BLaER1 treated with 17β-estradiol and CSF1 and Interleukin-3, amounts not matched to agents 10 nM and 100 nM (cell line): ENCODE results near the gene TRRAP.

Experiments
- H3K27ac ChIP-seq, 11 experiments: shearing (Covaris generic); formaldehyde crosslinking; 2 replicates each; pipeline ENCODE4 v1.8.1; 2022
- H3K27me3 ChIP-seq, 11 experiments: shearing (Covaris generic); formaldehyde crosslinking; 2 replicates each; pipeline ENCODE4 v1.8.1; 2022
- H3K36me3 ChIP-seq, 11 experiments: shearing (Covaris generic); formaldehyde crosslinking; 2 replicates each; pipeline ENCODE4 v1.8.1; 2022
- H3K4me1 ChIP-seq, 10 experiments: shearing (Covaris generic); formaldehyde crosslinking; 2 replicates each; pipeline ENCODE4 v1.8.1; 2022
- H3K4me2 ChIP-seq, 11 experiments: shearing (Covaris generic); formaldehyde crosslinking; 2 replicates each; pipeline ENCODE4 v1.8.1; 2022
- H3K4me3 ChIP-seq, 10 experiments: shearing (Covaris generic); formaldehyde crosslinking; 2 replicates each; pipeline ENCODE4 v1.8.1; 2022
- H3K9ac ChIP-seq, 11 experiments: shearing (Covaris generic); formaldehyde crosslinking; 2 replicates each; pipeline ENCODE4 v1.8.1; 2022
- H3K9me3 ChIP-seq, 11 experiments: shearing (Covaris generic); formaldehyde crosslinking; replicated peaks in 1 of 11; 2 replicates each; pipeline ENCODE4 v1.8.1; 2022
- H4K20me1 ChIP-seq, 11 experiments: shearing (Covaris generic); formaldehyde crosslinking; 2 replicates each; pipeline ENCODE4 v1.8.1; 2022
- Cebpa-rat ChIP-seq, 11 experiments: shearing (Covaris generic); IDR thresholded peaks; 2 replicates each; pipeline ENCODE4 v1.8.1; 2022

Gene TRRAP

DNA sequence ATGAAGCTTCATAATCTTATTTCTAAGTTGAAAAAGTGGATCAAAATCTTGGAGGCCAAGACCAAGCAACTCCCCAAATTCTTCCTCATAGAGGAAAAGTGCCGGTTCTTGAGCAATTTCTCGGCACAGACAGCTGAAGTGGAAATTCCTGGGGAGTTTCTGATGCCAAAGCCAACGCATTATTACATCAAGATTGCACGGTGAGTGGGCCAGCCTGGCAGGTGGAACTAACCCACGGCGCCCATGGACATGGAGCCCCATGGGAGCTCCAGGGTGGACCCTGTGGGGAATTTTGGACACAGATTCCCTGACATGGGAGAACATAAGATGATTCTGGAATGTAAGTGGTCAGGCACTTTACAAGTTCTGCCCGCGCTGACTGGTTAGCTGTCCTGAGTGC, 125.9 kb downstream of the TRRAP start:
- Histone ChIP-seq H3K9ac (no peak overlapping the region), H3K4me3 (no peak overlapping the region), H3K36me3 (peaks cover 79 to 98% (median 91%) of the 10 kb centered on the region in 11 experiments), H3K4me1 (peaks cover 28 to 45% (median 40%) of the 10 kb centered on the region in 10 experiments), H4K20me1 (peaks cover 0 to 66% (median 19%) of the 10 kb centered on the region in 11 experiments; a peak in 12 of 22 replicates), H3K27me3 (no peaks in the 10 kb centered on the region), H3K9me3 (no peaks in the 10 kb centered on the region), H3K4me2 (peak overlapping the region in 4 of 11 experiments; percentile 62 to 77 (median 66); a peak in 4 of 22 replicates), H3K27ac (peak overlapping the region in 4 of 11 experiments; percentile 67 to 79 (median 74); a peak in 3 of 22 replicates)
- TF ChIP-seq Cebpa-rat (IDR thresholded peaks at IDR 0.05): no peak

DNA sequence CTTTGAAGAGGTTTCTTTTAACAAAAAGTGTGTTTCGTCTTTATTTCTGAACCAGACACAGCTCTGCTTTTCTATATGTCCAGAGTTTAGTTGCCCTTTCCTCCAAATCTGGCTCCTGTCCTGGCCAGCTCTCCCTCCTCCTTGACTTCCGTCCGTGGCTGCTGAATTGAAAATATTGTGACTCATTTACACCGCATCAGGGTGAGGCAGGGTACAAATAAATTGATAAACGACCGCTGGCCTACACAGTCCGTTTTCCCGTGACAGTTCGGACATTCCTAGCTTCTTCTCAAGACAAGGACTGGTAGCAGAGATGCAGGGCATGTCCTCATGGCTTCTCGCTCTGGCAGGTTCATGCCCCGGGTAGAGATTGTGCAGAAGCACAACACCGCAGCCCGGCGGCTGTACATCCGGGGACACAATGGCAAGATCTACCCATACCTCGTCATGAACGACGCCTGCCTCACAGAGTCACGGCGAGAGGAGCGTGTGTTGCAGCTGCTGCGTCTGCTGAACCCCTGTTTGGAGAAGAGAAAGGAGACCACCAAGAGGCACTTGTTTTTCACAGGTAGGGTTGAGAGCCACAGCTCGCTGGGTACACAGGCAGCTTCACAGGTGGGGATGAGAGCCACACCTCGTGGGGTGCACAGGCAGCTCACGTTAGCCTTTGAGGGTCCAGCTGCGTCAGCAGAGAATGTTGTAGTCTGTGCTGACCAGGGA, 126.6 kb downstream of the TRRAP start:
- peaks cover 28 to 45% (median 40%) of the 10 kb centered on the region in 10 experiments for H3K4me1 ChIP-seq
- peak overlapping the region; percentile 40 to 77 (median 58) for H3K4me2 ChIP-seq
- no peaks in the 10 kb centered on the region for H3K9me3 ChIP-seq
- H3K9ac ChIP-seq: peak overlapping the region in 8 of 11 experiments; percentile 3 to 59 (median 13); a peak in 12 of 22 replicates
- peaks cover 0 to 66% (median 19%) of the 10 kb centered on the region in 11 experiments; a peak in 12 of 22 replicates for H4K20me1 ChIP-seq
- no peak for TF ChIP-seq Cebpa-rat (IDR thresholded peaks at IDR 0.05)
- H3K36me3 ChIP-seq: peaks cover 79 to 98% (median 91%) of the 10 kb centered on the region in 11 experiments
- no peak overlapping the region for H3K4me3 ChIP-seq
- H3K27me3 ChIP-seq: no peaks in the 10 kb centered on the region
- H3K27ac ChIP-seq: peak overlapping the region in 5 of 11 experiments; percentile 12 to 33 (median 17); a peak in 5 of 22 replicates

- Histone ChIP-seq H3K36me3 (peaks cover 79 to 98% (median 91%) of the 10 kb centered on the region in 11 experiments), H4K20me1 (peaks cover 0 to 60% (median 19%) of the 10 kb centered on the region in 11 experiments; a peak in 11 of 22 replicates), H3K27me3 (no peaks in the 10 kb centered on the region), H3K4me3 (no peak overlapping the region), H3K9ac (peak overlapping the region in 8 of 11 experiments; percentile 3 to 59 (median 18); a peak in 10 of 22 replicates), H3K9me3 (no peaks in the 10 kb centered on the region), H3K4me2 (peak overlapping the region; percentile 40 to 77 (median 58)), H3K4me1 (peaks cover 28 to 45% (median 40%) of the 10 kb centered on the region in 10 experiments), H3K27ac (peak overlapping the region in 6 of 11 experiments; percentile 4 to 50 (median 30); a peak in 9 of 22 replicates)
- no peak for TF ChIP-seq Cebpa-rat (IDR thresholded peaks at IDR 0.05)
Measured at GRCh38 chr7:99005776-99006175, 127.4 kb downstream of the TRRAP start.

GRCh38 chr7:99006739-99007424, 128.6 kb downstream of the TRRAP start:
- H3K4me3 ChIP-seq: no peak overlapping the region
- H3K36me3 ChIP-seq: peaks cover 80 to 99% (median 92%) of the 10 kb centered on the region in 11 experiments
- H3K4me1 ChIP-seq: peaks cover 28 to 45% (median 40%) of the 10 kb centered on the region in 10 experiments
- H3K9ac ChIP-seq: no peak overlapping the region
- H4K20me1 ChIP-seq: peaks cover 0 to 60% (median 19%) of the 10 kb centered on the region in 11 experiments; a peak in 11 of 22 replicates
- TF ChIP-seq Cebpa-rat (IDR thresholded peaks at IDR 0.05): no peak
- H3K27ac ChIP-seq: no peak overlapping the region
- H3K9me3 ChIP-seq: no peaks in the 10 kb centered on the region
- no peak overlapping the region for H3K4me2 ChIP-seq
- no peaks in the 10 kb centered on the region for H3K27me3 ChIP-seq

GRCh38 chr7:99008181-99008631, 129.9 kb downstream of the TRRAP start:
- Histone ChIP-seq H3K4me2 (no peak overlapping the region), H3K36me3 (peaks cover 86 to 100% (median 95%) of the 10 kb centered on the region in 11 experiments), H3K4me3 (no peak overlapping the region), H3K27ac (no peak overlapping the region), H4K20me1 (peaks cover 0 to 60% (median 19%) of the 10 kb centered on the region in 11 experiments; a peak in 11 of 22 replicates), H3K4me1 (peaks cover 21 to 34% (median 29%) of the 10 kb centered on the region in 10 experiments), H3K9ac (no peak overlapping the region), H3K9me3 (no peaks in the 10 kb centered on the region), H3K27me3 (no peaks in the 10 kb centered on the region)
- TF ChIP-seq Cebpa-rat (IDR thresholded peaks at IDR 0.05): no peak

GRCh38 chr7:99008921-99009530, 130.7 kb downstream of the TRRAP start:
- Histone ChIP-seq H3K27me3 (no peaks in the 10 kb centered on the region), H4K20me1 (peaks cover 0 to 68% (median 20%) of the 10 kb centered on the region in 11 experiments; a peak in 12 of 22 replicates), H3K4me1 (peaks cover 16 to 26% (median 21%) of the 10 kb centered on the region in 10 experiments), H3K9me3 (no peaks in the 10 kb centered on the region), H3K36me3 (peaks cover 92 to 100% (median 97%) of the 10 kb centered on the region in 11 experiments), H3K9ac (no peak overlapping the region), H3K27ac (no peak overlapping the region), H3K4me2 (no peak overlapping the region), H3K4me3 (no peak overlapping the region)
- TF ChIP-seq Cebpa-rat (IDR thresholded peaks at IDR 0.05): no peak

DNA sequence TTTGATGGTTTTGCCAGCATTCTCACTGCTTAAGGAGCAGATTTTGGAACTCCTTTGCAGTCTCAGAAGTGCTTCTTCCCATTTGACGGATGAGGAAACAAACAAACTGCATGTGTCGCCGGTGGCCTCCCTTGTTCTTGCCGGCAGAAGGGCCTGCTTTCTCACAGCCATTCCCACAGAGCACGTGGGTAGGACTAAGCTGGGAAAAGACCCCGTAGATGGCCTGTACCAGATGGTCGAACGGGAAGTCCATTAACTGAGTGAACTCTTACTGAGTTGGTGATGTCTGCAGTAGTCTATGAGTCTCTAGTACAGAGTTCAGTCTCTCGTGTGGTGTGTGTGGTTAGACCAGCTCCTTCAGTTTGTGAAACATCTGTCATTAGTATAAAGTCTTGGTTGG, 131.9 kb downstream of the TRRAP start:
- no peak overlapping the region for H3K27ac ChIP-seq
- H3K27me3 ChIP-seq: no peaks in the 10 kb centered on the region
- TF ChIP-seq Cebpa-rat (IDR thresholded peaks at IDR 0.05): no peak
- no peak overlapping the region for H3K4me2 ChIP-seq
- H3K9ac ChIP-seq: no peak overlapping the region
- H3K4me1 ChIP-seq: peaks cover 10 to 13% (median 13%) of the 10 kb centered on the region in 10 experiments
- H3K9me3 ChIP-seq: no peaks in the 10 kb centered on the region
- peaks cover 0 to 63% (median 17%) of the 10 kb centered on the region in 11 experiments; a peak in 12 of 22 replicates for H4K20me1 ChIP-seq
- H3K36me3 ChIP-seq: peaks cover 92 to 100% (median 97%) of the 10 kb centered on the region in 11 experiments
- no peak overlapping the region for H3K4me3 ChIP-seq

DNA sequence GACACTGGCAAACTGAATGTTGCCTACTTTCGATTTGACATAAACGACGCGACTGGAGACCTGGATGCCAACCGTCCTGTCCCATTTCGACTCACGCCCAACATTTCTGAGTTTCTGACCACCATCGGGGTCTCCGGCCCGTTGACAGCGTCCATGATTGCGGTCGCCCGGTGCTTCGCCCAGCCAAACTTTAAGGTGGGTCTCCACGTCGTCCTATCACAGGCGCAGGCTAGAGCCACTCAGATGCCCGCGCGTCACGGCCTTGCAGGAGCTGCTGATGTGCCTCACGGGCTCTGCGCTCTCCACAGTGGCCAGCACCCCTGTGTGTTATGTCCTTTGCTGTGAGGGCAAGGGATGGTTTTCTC, 133.0 kb downstream of the TRRAP start:
- Histone ChIP-seq H3K36me3 (peaks cover 95 to 100% (median 100%) of the 10 kb centered on the region in 11 experiments), H3K9me3 (peaks cover 0 to 5% (median 0%) of the 10 kb centered on the region in 11 experiments; a peak in 1 of 22 replicates), H3K4me1 (peaks cover under 1 to 5% (median 2%) of the 10 kb centered on the region in 10 experiments; a peak in 15 of 20 replicates), H3K27ac (no peak overlapping the region), H3K27me3 (no peaks in the 10 kb centered on the region), H4K20me1 (peaks cover 0 to 56% (median 15%) of the 10 kb centered on the region in 11 experiments; a peak in 11 of 22 replicates), H3K4me2 (no peak overlapping the region), H3K9ac (no peak overlapping the region), H3K4me3 (no peak overlapping the region)
- TF ChIP-seq Cebpa-rat (IDR thresholded peaks at IDR 0.05): no peak
